NCI-H1436 treated with DMSO at 0.1 percent for 48 hours (cell line): ENCODE data around the gene ARID1B.

Experiments used
- DNase-seq: peaks from one replicate; lab custom pipeline; 2025; lab: John Stamatoyannopoulos, UW

The ARID1B gene

GRCh38 chr6:156791320-156791850 is 14.2 kb downstream of the ARID1B start:
- DNase-seq: peak; percentile 58

- DNase-seq: no peak
These were observed 16.0 kb downstream of the ARID1B start for GRCh38 chr6:156793200-156793599.

GRCh38 chr6:156794546-156795354 is 17.6 kb downstream of the ARID1B start:
- DNase-seq: no peak

- no peak for DNase-seq
These were observed 18.6 kb downstream of the ARID1B start for GRCh38 chr6:156795825-156796224.

GRCh38 chr6:156796627-156797026 is 19.4 kb downstream of the ARID1B start:
- DNase-seq: no peak

GRCh38 chr6:156797901-156798735 is 20.9 kb downstream of the ARID1B start:
- no peak for DNase-seq

- no peak for DNase-seq
These were observed 24.5 kb downstream of the ARID1B start for GRCh38 chr6:156801712-156802111.

GRCh38 chr6:156803353-156803752 is 26.2 kb downstream of the ARID1B start:
- no peak for DNase-seq

- DNase-seq: no peak
These were observed 27.2 kb downstream of the ARID1B start for GRCh38 chr6:156804402-156804801.

- DNase-seq: no peak
These were observed 29.0 kb downstream of the ARID1B start for GRCh38 chr6:156806155-156806554.

GRCh38 chr6:156807028-156807427 is 29.9 kb downstream of the ARID1B start:
- DNase-seq: no peak

GRCh38 chr6:156807795-156808194 is 30.6 kb downstream of the ARID1B start:
- no peak for DNase-seq

GRCh38 chr6:156808287-156808686 is 31.1 kb downstream of the ARID1B start:
- DNase-seq: no peak

GRCh38 chr6:156809034-156809433 is 31.9 kb downstream of the ARID1B start:
- no peak for DNase-seq

GRCh38 chr6:156809446-156810178 is 32.4 kb downstream of the ARID1B start:
- no peak for DNase-seq

- no peak for DNase-seq
These were observed 36.9 kb downstream of the ARID1B start for GRCh38 chr6:156814036-156814581.

GRCh38 chr6:156816505-156816904 is 39.3 kb downstream of the ARID1B start:
- no peak for DNase-seq

- DNase-seq: no peak
These were observed 43.1 kb downstream of the ARID1B start for GRCh38 chr6:156820089-156820798.

GRCh38 chr6:156821707-156822106 is 44.5 kb downstream of the ARID1B start:
- DNase-seq: no peak

- no peak for DNase-seq
These were observed 45.6 kb downstream of the ARID1B start for GRCh38 chr6:156822747-156823206.

- DNase-seq: no peak
These were observed 47.0 kb downstream of the ARID1B start for GRCh38 chr6:156824142-156824541.
